Mesothelial cell of epicardium (in vitro differentiated cells): ENCODE results near the gene CLSTN3. TPM values are rescaled to one million over a fixed set of nuclear protein-coding genes. Genes with fewer than 3 reads are reported as not detected.

Experiments used
- DNase-seq, 2 experiments: peaks; one replicate each; pipeline ENCODE4 v3.0.0; 2021; ENCODE audit warnings: low spot score in 2 of 2; ENCODE audit not compliant: unreplicated experiment in 2 of 2
- H3K27ac Mint-ChIP-seq: 2 replicates; pipeline ENCODE4 v1.8.0; 2021; ENCODE audit warnings: mixed read lengths
- H3K27me3 Mint-ChIP-seq: 2 replicates; pipeline ENCODE4 v1.8.0; 2021; ENCODE audit warnings: low read depth, mixed read lengths
- H3K36me3 Mint-ChIP-seq: 2 replicates; pipeline ENCODE4 v1.8.0; 2021; ENCODE audit warnings: mixed read lengths
- H3K4me1 Mint-ChIP-seq: 2 replicates; pipeline ENCODE4 v1.8.0; 2021; ENCODE audit warnings: mixed read lengths
- H3K4me3 Mint-ChIP-seq: 2 replicates; pipeline ENCODE4 v1.8.0; 2021; ENCODE audit warnings: mild to moderate bottlenecking, moderate library complexity, mixed read lengths
- H3K9me3 Mint-ChIP-seq: 2 replicates; pipeline ENCODE4 v1.8.0; 2021; ENCODE audit warnings: mixed read lengths
- CTCF ChIP-seq: fragments of 200-600 bp; sonication (generic); IDR thresholded peaks from one replicate; pipeline ENCODE4 v1.5.0; 2021; ENCODE audit warnings: antibody characterized with exemption; ENCODE audit not compliant: unreplicated experiment
- total RNA-seq: library from RNA; stranded (reverse); gene quantifications from 3 replicates; pipeline ENCODE4 v1.2.1, GENCODE V29; 2021

The CLSTN3 gene
- total RNA-seq, 1 donor from 2014 or later, result 81.1 TPM

GRCh38 chr12:7107636-7108002 lies 22.6 kb upstream of the CLSTN3 start:
- Mint-ChIP-seq H3K9me3 (peaks cover 14% of the 10 kb centered on the region), H3K4me1 (peaks cover 16% of the 10 kb centered on the region), H3K27me3 (no peaks in the 10 kb centered on the region), H3K36me3 (peaks cover 18% of the 10 kb centered on the region), H3K27ac (peak overlapping the region; percentile 93), H3K4me3 (peak overlapping the region; percentile 88)
- no peak for DNase-seq
- TF ChIP-seq CTCF, result no peak

GRCh38 chr12:7108003-7108795 lies 22.0 kb upstream of the CLSTN3 start:
- Mint-ChIP-seq H3K4me1 (peaks cover 17% of the 10 kb centered on the region), H3K4me3 (peak overlapping the region; percentile 88), H3K27me3 (no peaks in the 10 kb centered on the region), H3K36me3 (peaks cover 18% of the 10 kb centered on the region), H3K27ac (peak overlapping the region; percentile 93), H3K9me3 (peaks cover 14% of the 10 kb centered on the region)
- DNase-seq, result peak; percentile 18 to 67
- TF ChIP-seq CTCF, result no peak

- Mint-ChIP-seq H3K4me1 (peaks cover 21% of the 10 kb centered on the region), H3K9me3 (peaks cover 14% of the 10 kb centered on the region), H3K27me3 (no peaks in the 10 kb centered on the region), H3K4me3 (peak within 1 kb of the TSS; percentile 88), H3K27ac (peak within 1 kb of the TSS; percentile 95), H3K36me3 (peaks cover 14% of the 10 kb centered on the region)
- TF ChIP-seq CTCF, result peak; percentile 89
- peak; percentile 71 to 92 for DNase-seq
Measured at GRCh38 chr12:7108796-7109571, 21.2 kb upstream of the CLSTN3 start, which contains the start of gene C1RL. C1RL (minus strand) TSS chr12:7109214; CDS start chr12:7109180, 34 bp downstream.

GRCh38 chr12:7109572-7109920 lies 20.6 kb upstream of the CLSTN3 start:
- peak overlapping the region; percentile 95 for H3K27ac Mint-ChIP-seq
- DNase-seq, result no peak
- no peak for TF ChIP-seq CTCF
- H3K9me3 Mint-ChIP-seq, result peaks cover 14% of the 10 kb centered on the region
- H3K4me3 Mint-ChIP-seq, result peak overlapping the region; percentile 88
- H3K36me3 Mint-ChIP-seq, result peaks cover 13% of the 10 kb centered on the region
- H3K4me1 Mint-ChIP-seq, result peaks cover 21% of the 10 kb centered on the region
- H3K27me3 Mint-ChIP-seq, result no peaks in the 10 kb centered on the region

GRCh38 chr12:7110661-7111060 lies 19.5 kb upstream of the CLSTN3 start:
- peaks cover 21% of the 10 kb centered on the region for H3K4me1 Mint-ChIP-seq
- peaks cover 19% of the 10 kb centered on the region for H3K36me3 Mint-ChIP-seq
- TF ChIP-seq CTCF, result no peak
- no peaks in the 10 kb centered on the region for H3K27me3 Mint-ChIP-seq
- no peak overlapping the region for H3K27ac Mint-ChIP-seq
- H3K9me3 Mint-ChIP-seq, result peaks cover 11% of the 10 kb centered on the region
- no peak for DNase-seq
- no peak overlapping the region for H3K4me3 Mint-ChIP-seq
